Activated CD4-positive, alpha-beta T cell treated with anti-CD3 and anti-CD28 coated beads, Interleukin-2, amount 50 U/mL, for 1 hour (primary cell): ENCODE results near the gene TMEM218.
A peak's percentile ranks its signal among the peaks of the same experiment; 100 is the strongest.

Source experiments
- DNase-seq: peaks from one replicate; pipeline ENCODE4 v3.0.0-alpha.2; 2020

TMEM218 gene

GRCh38 chr11:125111343-125112207 is at the start of gene TMEM218:
TMEM218 (minus strand) TSS chr11:125111626; CDS start chr11:125102241, 9,385 bp downstream.
- DNase-seq: peak; percentile 91

GRCh38 chr11:125157953-125158680 is 46.7 kb upstream of the TMEM218 start:
- DNase-seq: no peak

- DNase-seq: no peak
Measured at GRCh38 chr11:125157118-125157733, 45.8 kb upstream of the TMEM218 start.

GRCh38 chr11:125156346-125157117 is 45.1 kb upstream of the TMEM218 start:
- no peak for DNase-seq

GRCh38 chr11:125155767-125156166 is 44.3 kb upstream of the TMEM218 start:
- DNase-seq: no peak

GRCh38 chr11:125155100-125155444 is 43.6 kb upstream of the TMEM218 start:
- DNase-seq: no peak

GRCh38 chr11:125154378-125155099 is 43.1 kb upstream of the TMEM218 start:
- DNase-seq: no peak

GRCh38 chr11:125153837-125154236 is 42.4 kb upstream of the TMEM218 start:
- DNase-seq: no peak

GRCh38 chr11:125148743-125149142 is 37.3 kb upstream of the TMEM218 start:
- no peak for DNase-seq

- DNase-seq: no peak
Measured at GRCh38 chr11:125148011-125148410, 36.6 kb upstream of the TMEM218 start.

- no peak for DNase-seq
Measured at GRCh38 chr11:125147280-125147679, 35.9 kb upstream of the TMEM218 start.

- no peak for DNase-seq
Measured at GRCh38 chr11:125146232-125146631, 34.8 kb upstream of the TMEM218 start.

GRCh38 chr11:125141686-125142535 is 30.5 kb upstream of the TMEM218 start:
- peak; percentile 60 for DNase-seq

- no peak for DNase-seq
Measured at GRCh38 chr11:125141178-125141577, 29.8 kb upstream of the TMEM218 start.

- DNase-seq: no peak
Measured at GRCh38 chr11:125140233-125140632, 28.8 kb upstream of the TMEM218 start.

GRCh38 chr11:125139778-125140177 is 28.4 kb upstream of the TMEM218 start:
- DNase-seq: no peak

- DNase-seq: no peak
Measured at GRCh38 chr11:125138966-125139365, 27.5 kb upstream of the TMEM218 start.

GRCh38 chr11:125136001-125136400 is 24.6 kb upstream of the TMEM218 start:
- no peak for DNase-seq

- DNase-seq: no peak
Measured at GRCh38 chr11:125132596-125132995, 21.2 kb upstream of the TMEM218 start.

GRCh38 chr11:125132071-125132470 is 20.6 kb upstream of the TMEM218 start:
- DNase-seq: no peak

- no peak for DNase-seq
Measured at GRCh38 chr11:125129316-125129993, 18.0 kb upstream of the TMEM218 start.
